DLD1 (cell line): ENCODE data around the gene C19orf38.

Experiments
- in situ Hi-C: cut with HindIII; loops from 2 replicates; pipeline ENCODE4 v1.10.0; 2017; ENCODE audit warnings: low sequenced_read_pairs

Gene C19orf38

GRCh38 chr19:10899151-10899653 is 51.0 kb downstream of the C19orf38 start:
- in situ Hi-C loops = no loop called here

DNA sequence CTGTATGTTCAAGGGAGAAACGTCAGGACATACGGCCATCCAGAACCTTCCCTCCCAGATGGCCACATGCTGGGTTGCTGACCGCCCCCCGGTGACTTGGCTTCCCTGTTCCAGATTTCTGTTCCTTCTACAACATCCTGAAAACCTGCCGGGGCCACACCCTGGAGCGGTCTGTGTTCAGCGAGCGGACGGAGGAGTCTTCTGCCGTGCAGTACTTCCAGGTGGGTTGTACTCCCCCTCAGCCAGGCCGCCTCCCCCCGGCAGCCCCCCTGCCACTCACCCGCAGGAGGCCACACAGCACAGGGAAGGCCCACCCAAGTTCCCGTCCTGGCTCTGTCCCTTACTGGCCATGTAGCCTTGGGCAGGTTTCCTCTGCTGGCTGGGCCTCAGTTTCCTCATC is 59.7 kb downstream of the C19orf38 start:
- in situ Hi-C loops = no loop called here

GRCh38 chr19:10908380-10908960 is 60.3 kb downstream of the C19orf38 start:
- in situ Hi-C loops = no loop called here

DNA sequence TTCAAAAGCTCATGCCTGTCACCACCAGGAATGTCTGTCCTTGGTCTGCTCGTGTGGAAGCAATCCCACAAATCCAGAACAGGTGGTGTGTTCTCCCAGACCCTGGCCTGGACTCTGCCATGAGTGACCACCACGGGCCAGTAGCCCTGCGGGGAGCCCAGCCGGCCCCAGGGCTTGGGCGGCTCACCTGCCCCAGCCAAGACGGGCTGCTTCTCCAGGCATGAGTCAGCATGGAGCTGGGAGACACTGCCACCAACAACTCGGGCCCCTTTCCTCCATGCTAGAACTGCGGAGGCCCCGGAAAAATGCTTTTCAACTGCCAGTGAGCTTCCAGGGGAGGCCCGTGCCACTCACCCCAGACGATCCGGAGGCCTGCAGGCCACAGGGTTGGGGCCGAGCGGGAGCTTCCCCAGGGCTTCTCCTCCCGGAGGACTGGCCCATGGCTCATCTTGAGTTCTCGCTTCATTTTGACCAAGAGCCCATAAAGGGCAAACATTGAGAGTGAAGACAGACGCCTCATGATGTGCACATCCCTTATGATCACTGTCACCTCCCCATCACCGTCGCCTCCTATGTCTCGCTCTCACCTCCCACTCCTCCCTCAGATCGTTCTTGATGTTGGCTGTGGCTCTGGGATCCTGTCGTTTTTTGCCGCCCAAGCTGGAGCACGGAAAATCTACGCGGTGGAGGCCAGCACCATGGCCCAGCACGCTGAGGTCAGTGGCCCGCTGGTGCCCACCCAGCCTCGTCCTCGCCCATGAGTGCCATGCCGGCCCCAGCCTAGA is 63.6 kb downstream of the C19orf38 start:
- in situ Hi-C loops = no loop called here

DNA sequence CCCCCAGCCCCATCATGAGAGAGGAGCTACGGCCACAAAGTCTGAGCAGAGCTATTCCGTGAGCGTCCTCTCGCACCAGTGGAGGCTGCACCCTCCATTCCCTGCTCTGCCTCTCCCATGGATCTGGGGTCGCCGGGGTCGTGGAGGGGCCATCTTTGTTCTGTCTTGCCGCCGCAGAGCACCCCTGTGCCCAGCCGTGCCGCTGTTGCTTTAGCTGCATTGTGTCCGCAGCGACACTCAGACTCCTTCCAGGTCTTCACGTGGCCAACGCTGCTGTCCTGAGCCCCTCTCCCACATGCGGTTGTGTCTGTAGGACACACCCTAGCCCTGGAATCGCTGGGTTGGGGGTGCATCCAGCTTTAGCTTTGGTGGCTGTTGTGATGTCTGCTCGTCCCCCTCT is 64.4 kb downstream of the C19orf38 start:
- in situ Hi-C loops = no loop called here

GRCh38 chr19:10913716-10914340 is 65.6 kb downstream of the C19orf38 start:
- in situ Hi-C loops = no loop called here

- in situ Hi-C loops = no loop called here
These were observed 67.2 kb downstream of the C19orf38 start for GRCh38 chr19:10915130-10916091.

DNA sequence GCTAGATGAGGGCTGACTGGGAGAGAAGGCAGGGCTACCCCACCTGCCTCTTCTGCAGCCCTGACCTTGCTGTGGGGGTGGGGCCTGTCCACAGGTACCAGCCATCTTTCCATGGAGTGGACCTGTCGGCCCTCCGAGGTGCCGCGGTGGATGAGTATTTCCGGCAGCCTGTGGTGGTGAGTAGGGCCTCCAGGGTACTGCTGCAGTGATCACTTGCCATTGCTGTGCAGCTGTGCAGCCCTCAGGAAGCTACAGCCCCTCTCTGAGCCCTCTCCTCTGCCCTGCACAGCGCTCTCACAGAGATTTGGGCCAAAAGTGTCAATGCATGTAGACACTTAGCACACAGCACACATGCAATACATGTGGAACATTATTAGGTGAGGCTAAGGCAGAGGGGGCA is 68.4 kb downstream of the C19orf38 start:
- in situ Hi-C loops = no loop called here

DNA sequence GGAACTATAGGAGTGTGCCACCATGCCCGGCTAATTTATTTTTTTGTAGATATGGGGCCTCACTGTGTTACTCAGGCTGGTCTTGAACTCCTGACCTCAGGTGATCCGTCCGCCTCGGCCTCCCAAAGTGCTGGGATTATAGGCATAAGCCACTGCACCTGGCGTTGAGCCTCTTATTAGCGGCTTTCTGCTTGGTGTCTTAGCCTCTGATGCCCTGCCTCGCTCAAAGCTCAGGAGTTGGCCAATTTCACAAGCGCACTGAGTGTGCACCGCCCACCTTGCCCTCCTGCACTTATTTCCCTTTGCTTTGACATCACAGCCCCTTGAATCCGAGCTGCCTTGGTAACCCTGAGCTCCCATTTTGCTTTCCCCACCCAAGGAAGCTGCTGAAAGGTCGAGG is 70.1 kb downstream of the C19orf38 start:
- in situ Hi-C loops = no loop called here
